HG02840 (cell line): ENCODE results near the gene GPN3.
A peak's percentile ranks its signal among the peaks of the same experiment; 100 is the strongest.
"Not testable (repeated sequence)": the region's sequence is repeated elsewhere in the genome, so short reads cannot be mapped to it uniquely, and the experiment has no call there.

ENCODE experiments used
- ATAC-seq: cut with Tn5 transposase; IDR thresholded peaks from one replicate; pipeline ENCODE4 v1.9.1; 2021; ENCODE audit warnings: mild to moderate bottlenecking, moderate library complexity, moderate number of reproducible peaks; ENCODE audit not compliant: unreplicated experiment, low FRiP score

Gene GPN3

GRCh38 chr12:110468214-110469048 is at the start of gene GPN3, which contains the start of gene FAM216A:
TSS of gene GPN3 (minus strand) at chr12:110468257. CDS start at chr12:110468203, 54 bp downstream.
TSS of gene FAM216A (plus strand) at chr12:110468845. CDS start at chr12:110468876, 31 bp downstream.
- peak; percentile 67 for ATAC-seq

- ATAC-seq: no peak
These were observed 48.9 kb upstream of the GPN3 start for GRCh38 chr12:110516995-110517394.

- ATAC-seq: no peak
These were observed 46.3 kb upstream of the GPN3 start for GRCh38 chr12:110514363-110514762.

- ATAC-seq: no peak
These were observed 45.8 kb upstream of the GPN3 start for GRCh38 chr12:110513842-110514241.

- no peak for ATAC-seq
These were observed 40.1 kb upstream of the GPN3 start for GRCh38 chr12:110508071-110508586.

- no peak for ATAC-seq
These were observed 37.3 kb upstream of the GPN3 start for GRCh38 chr12:110505332-110505731.

- no peak for ATAC-seq
These were observed 35.4 kb upstream of the GPN3 start for GRCh38 chr12:110503432-110503831.

GRCh38 chr12:110501752-110502738 is 34.0 kb upstream of the GPN3 start, which contains the start of the genes RAD9B and VPS29:
TSS of gene RAD9B (plus strand) at chr12:110502331. CDS start at chr12:110502338, 7 bp downstream.
TSS of gene VPS29 (minus strand) at chr12:110502111. CDS start at chr12:110502051, 60 bp downstream.
- ATAC-seq: peak; percentile 98

- no peak for ATAC-seq
These were observed 33.3 kb upstream of the GPN3 start for GRCh38 chr12:110501399-110501751.

- ATAC-seq: no peak
These were observed 31.1 kb upstream of the GPN3 start for GRCh38 chr12:110498984-110499706.

GRCh38 chr12:110475426-110475825 is 7.4 kb upstream of the GPN3 start:
- ATAC-seq: no peak

GRCh38 chr12:110467847-110468213 is 227 bp downstream of the GPN3 start:
- no peak for ATAC-seq

GRCh38 chr12:110466791-110467190 is 1.3 kb downstream of the GPN3 start:
- no peak for ATAC-seq

- ATAC-seq: not testable (repeated sequence)
These were observed 2.3 kb downstream of the GPN3 start for GRCh38 chr12:110465765-110466164.

- no peak for ATAC-seq
These were observed 3.0 kb downstream of the GPN3 start for GRCh38 chr12:110465024-110465423.

- ATAC-seq: not testable (repeated sequence)
These were observed 6.9 kb downstream of the GPN3 start for GRCh38 chr12:110461189-110461588.

- ATAC-seq: no peak
These were observed 9.3 kb downstream of the GPN3 start for GRCh38 chr12:110458756-110459155.

GRCh38 chr12:110453569-110454296 is 14.3 kb downstream of the GPN3 start:
- no peak for ATAC-seq

- no peak for ATAC-seq
These were observed 16.8 kb downstream of the GPN3 start for GRCh38 chr12:110451263-110451662.
